Measurements from ENCODE around the gene PLEKHM3.

Gene PLEKHM3

DNA sequence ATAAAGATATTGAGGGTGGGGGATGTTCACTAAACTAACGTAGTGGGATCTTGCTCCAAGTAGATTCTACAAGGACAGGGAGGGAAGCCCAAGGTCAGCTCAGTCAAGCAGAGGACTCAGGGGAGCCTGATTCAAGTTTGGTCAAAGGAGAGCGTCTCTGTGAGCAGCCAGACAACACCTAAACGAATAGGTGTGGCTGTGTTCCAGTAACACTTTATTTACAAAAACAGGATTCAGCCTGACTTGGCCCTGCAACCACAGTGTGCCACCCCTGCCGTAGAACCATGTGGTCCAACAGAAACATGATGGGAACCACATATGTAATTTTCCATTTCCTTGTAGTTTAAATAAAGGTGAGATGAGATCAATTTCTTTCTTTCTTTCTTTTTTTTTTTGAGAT, 237.5 kb downstream of the PLEKHM3 start:
- DNase-seq (ENCODE audit: low spot score): no peak

DNA sequence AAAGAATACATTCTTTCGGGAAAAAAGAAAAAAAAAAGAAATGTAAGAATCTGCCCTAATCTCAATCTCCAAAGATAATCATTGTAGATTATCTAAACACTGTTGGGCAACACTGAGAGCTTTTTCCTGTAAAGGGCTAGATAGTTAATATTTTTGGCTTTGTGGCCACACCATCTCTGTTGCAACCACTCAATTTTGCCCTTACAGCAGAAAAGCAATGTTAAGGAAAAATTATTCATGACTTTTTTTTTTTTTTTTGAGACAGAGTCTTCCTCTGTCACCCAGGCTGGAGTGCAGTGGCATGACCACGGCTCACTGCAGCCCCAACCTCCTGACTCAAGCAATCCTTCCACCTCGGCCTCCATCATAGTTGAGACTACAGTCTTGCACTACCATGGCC, 238.3 kb downstream of the PLEKHM3 start:
- DNase-seq (ENCODE audit: low spot score): no peak

DNA sequence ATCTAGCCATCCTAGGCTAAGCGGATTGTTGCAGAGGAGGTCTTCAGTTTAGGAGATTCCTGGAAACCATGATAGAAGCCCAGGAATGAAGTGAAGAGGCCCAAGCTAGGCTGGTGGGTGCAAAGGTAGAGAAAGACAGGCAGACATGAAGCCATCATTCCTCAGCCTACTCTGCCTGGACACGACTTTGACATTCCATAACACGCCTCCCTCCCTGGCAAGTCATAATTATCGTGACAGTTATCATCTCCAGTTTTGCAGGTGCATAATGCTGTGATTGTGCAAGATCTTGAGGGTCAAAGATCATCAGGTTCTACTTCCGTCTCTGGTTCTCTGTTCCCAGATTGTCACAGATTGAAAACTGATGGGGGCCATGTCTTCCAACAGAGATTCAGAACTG, 240.4 kb downstream of the PLEKHM3 start:
- no peak for DNase-seq (ENCODE audit: low spot score)

DNA sequence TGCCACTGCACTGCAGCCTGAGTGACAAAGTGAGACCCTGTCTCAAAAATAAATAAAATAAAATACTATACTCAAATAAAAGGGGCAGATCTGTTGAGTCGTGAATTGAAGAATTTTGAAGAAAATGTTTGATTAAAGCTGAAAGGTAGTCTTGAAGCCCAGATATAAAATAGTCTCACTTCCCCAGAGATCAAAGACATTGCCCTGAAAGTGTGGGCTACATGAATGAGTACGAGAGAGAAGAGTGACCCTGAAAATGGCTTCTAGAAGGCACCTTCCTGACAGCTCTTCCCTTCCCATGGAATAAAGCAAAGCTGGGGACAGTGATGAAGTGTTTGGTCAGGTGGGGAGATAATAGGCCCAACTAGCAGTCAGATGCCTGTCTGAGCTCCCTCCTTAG, 241.8 kb downstream of the PLEKHM3 start:
- DNase-seq (ENCODE audit: low spot score): no peak

DNA sequence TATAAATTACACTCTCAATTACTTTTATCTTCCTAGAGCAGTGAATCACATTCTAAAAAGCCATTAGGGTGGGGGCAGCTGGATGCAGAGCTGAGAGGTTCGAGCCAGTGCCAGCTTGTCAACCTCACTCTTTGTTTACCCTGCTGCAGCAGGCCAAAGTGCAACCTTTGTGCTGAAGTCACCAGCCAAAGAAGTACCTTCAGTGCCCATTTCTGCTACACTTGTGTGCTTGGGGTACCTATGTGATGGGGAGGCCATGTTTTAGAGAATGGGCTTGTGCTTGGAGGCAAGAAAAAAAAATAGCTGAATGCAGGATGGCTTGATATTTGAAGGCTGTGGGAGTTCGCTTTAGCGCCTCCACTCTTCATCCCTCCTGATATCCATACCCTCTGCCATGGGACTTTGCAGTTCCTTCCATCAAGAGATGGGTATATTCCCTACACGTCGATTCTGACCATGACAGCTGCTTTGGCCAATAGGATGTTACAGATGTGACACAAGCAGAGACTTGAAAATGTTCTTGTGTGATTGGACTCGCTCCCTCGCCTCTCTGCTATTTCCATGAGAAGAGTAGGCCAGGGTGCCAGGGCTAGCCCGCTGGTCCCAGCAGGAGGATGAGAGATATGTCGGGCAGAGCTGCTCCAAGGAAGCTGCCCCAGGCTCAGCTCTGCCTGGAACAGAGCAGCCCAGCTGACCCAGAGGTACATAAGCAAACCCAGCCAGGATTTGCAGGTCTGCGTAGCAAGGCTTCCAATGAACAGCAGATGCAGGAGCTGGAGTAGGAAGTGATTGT, 242.9 kb downstream of the PLEKHM3 start:
- no peak for DNase-seq (ENCODE audit: low spot score)

DNA sequence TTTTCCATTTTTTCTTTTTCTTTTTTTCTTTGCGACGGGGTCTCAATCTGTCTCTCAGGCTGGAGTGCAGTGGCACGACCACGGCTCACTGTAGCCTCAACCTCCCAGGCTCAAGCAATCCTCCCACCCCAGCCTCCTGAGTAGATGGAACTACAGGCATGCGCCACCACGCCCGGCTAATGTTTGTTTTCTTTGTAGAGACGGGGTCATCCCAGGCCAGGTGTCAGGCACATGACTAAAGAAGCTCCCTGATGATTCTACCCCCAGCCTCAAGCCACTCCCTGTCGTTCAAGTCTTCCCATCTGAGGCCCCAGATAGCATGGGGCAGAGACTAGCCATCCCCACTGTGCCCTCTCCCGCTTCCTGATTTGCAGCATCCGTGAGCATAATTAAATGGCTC, 245.8 kb downstream of the PLEKHM3 start:
- no peak for DNase-seq (ENCODE audit: low spot score)

DNA sequence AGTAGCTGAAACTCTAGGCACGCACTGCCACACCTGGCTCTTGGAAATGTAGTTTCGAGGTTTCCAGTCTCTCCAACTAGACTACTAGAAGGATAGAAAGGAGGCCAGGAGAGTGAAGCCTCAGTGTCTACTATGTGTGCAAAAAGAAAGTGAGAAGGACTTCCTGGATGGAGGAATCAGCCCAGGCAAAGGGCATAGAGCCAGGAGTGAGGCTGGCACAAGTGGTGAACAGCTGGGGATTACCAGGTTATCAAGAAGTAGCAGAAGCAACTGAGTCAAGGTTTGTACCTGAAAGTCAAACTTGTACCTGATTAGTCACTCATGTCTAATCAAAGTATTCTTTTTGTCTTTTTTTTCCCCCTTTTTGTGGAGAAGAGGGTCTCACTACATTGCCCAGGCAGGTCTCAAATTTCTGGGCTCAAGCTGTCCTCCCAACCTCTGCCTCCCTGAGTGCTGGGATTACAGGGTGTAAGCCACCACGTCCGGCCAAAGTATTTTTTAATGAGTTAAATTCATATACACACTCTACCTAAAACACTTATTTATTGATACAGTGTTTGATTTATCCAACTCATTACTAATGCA, 246.9 kb downstream of the PLEKHM3 start:
- no peak for DNase-seq (ENCODE audit: low spot score)

DNA sequence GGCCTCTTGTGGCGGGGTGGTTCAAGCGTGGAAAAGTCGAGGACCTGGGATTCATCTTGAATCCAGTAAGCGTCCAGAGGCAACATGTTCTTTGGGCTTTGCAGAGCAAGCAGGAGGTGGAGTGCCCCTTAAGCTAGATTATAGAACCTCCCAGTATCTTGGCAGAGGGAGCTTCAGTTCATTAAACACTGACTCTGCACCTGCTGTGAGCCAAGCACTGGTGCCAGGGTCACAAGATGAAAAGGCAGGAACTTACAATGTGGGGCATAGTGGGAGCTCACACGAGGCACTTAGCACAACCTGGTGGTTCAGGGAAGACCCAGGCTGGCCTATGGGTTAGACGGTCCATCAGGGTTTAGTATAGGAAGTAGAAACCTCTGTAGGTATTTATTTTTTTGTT, 248.2 kb downstream of the PLEKHM3 start:
- DNase-seq (ENCODE audit: low spot score): no peak

DNA sequence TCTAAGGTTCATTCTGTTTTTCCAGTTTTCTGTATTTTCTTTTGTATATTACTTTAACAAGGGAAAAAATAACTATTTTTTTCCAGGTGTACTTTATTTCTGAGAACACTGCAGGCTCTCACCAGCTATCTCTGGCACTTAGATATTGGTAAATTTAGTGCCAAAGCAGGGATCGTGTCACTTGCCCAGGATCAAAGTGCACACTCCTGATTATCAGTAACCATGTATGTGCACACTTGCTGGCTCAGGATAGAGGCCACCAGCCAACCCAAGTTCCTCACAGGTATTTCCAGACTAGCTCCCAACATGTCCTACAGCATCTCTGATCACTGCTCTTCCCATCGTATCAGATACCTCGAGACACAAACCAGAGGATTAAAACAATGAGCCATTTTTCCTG, 249.9 kb downstream of the PLEKHM3 start:
- no peak for DNase-seq (ENCODE audit: low spot score)

DNA sequence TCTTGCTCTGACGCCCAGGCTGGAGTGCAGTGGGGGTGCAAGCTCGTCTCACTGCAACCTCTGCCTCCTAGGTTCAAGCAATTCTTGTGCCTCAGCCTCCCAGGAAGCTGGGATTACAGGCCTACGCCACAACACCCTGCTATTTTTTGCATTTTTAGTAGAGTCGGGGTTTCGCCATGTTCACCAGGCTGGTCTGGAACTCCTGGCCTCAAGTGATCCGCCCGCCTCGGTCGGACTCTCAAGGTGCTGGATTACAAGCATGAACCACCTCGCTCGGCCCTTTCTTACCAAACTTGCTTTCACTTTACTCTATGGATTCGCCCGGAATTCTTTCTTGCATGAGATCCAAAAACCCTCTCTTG, 252.5 kb downstream of the PLEKHM3 start:
- no peak for DNase-seq (ENCODE audit: low spot score)

DNA sequence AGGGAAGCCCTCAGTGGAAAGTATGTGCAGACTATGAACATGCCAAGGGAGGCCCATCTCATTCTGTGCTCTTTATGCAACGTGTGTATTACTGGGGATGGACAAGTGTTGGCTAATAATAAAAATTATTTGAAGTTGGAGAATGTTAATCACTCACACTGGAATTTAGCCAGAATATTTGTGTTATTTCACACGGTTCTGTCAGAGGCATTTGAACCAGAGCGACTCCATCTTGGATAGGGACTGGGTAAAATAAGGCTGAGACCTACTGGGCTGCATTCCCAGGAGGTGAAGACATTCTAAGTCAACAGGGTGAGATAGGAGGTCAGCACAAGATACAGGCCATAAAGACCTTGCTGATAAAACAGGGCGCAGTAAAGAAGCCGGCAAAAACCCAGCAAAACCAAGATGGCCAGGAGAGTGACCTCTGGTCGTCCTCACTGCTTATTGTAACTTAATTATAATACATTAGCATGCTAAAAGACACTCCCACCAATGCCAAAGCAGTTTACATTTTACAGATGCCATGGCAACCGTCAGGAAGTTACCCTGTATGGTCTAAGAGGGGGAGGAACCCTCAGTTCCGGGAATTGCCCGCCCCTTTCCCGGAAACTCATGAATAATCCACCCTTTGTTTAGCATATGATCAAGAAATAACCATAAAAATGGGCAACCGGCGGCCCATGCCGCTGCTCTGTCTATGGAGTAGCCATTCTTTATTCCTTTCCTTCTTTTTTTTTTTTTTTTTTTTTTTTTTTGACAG, 253.1 kb downstream of the PLEKHM3 start:
- DNase-seq (ENCODE audit: low spot score): no peak

DNA sequence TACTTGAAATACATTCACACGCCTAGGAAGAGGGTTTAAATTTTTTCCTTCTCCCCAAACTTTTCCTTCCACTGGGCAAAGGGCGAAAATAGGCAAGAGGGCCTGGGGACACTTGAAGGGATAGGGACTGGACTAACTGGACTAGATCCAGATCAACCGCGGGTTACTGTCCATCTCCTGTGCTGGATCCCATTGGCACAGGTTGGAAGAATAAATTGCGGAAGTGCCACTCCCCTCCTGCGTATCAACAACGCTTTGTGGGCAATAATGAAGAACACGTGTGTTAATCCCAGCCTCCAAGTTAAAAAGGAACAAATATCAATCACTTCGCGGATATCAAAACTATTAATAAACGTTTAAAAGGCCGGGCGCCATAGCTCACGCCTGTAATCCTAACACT, 253.9 kb downstream of the PLEKHM3 start:
- DNase-seq (ENCODE audit: low spot score): no peak

Data from SW480 (cell line).